OCI-LY3 (cell line): ENCODE measurements around the gene NR5A1.

Experiments
- H2AFZ ChIP-seq: fragments of 200-600, 300-600 bp; shearing (Covaris generic); 2 replicates; pipeline ENCODE4 v1.6.0; 2014; ENCODE audit warnings: antibody characterized with exemption, low read depth, low read length
- H3K27ac ChIP-seq: fragments of 200-600, 300-600 bp; sonication (generic); 2 replicates; pipeline ENCODE4 v1.5.1; 2014; ENCODE audit warnings: mild to moderate bottlenecking, low read length, moderate library complexity, mixed read lengths
- H3K27me3 ChIP-seq: fragments of 200-600, 300-600 bp; sonication (generic); 2 replicates; pipeline ENCODE4 v1.6.1; 2014; ENCODE audit warnings: low read depth, low read length, mixed read lengths
- H3K36me3 ChIP-seq: fragments of 200-600, 300-600 bp; sonication (generic); replicated peaks from 2 replicates; pipeline ENCODE3; 2014; ENCODE audit warnings: low read depth, low read length, mixed read lengths
- H3K4me1 ChIP-seq: fragments of 300-600, 200-600 bp; sonication (generic); 2 replicates; pipeline ENCODE4 v1.6.1; 2014; ENCODE audit warnings: low read length, mixed read lengths
- H3K4me2 ChIP-seq: fragments of 200-600, 300-600 bp; sonication (generic); 2 replicates; pipeline ENCODE4 v1.6.1; 2014; ENCODE audit warnings: low read length, mixed read lengths
- H3K4me3 ChIP-seq: fragments of 300-600, 200-600 bp; sonication (generic); 2 replicates; pipeline ENCODE4 v1.5.1; 2014; ENCODE audit warnings: antibody characterized with exemption, mild to moderate bottlenecking, low read length, moderate library complexity
- H3K79me2 ChIP-seq: fragments of 300-600, 200-600 bp; shearing (Covaris generic); 2 replicates; pipeline ENCODE4 v1.6.1; 2014; ENCODE audit warnings: mild to moderate bottlenecking, low read length, mixed read lengths
- H3K9ac ChIP-seq: fragments of 300-600, 200-600 bp; shearing (Covaris generic); 2 replicates; pipeline ENCODE4 v1.6.0; 2014; ENCODE audit warnings: mild to moderate bottlenecking, low read length, moderate library complexity
- H3K9me3 ChIP-seq: fragments of 200-600, 300-600 bp; shearing (Covaris generic); 2 replicates; pipeline ENCODE4 v1.6.1; 2014; ENCODE audit warnings: low read length, mixed read lengths; ENCODE audit not compliant: insufficient read depth
- H4K20me1 ChIP-seq: fragments of 200-600, 300-600 bp; sonication (generic); 2 replicates; pipeline ENCODE4 v1.6.1; 2016; ENCODE audit warnings: low read length, mixed read lengths; ENCODE audit not compliant: insufficient read depth
- CTCF ChIP-seq: fragments of 200-600, 300-600 bp; sonication (generic); IDR thresholded peaks from 2 replicates; pipeline ENCODE4 v1.5.1; 2014; ENCODE audit warnings: antibody characterized with exemption, low read length, low read depth
- EZH2phosphoT487 ChIP-seq: fragments of 200-600 bp; shearing (Covaris generic); IDR thresholded peaks from 2 replicates; pipeline ENCODE4 v1.6.1; 2018; ENCODE audit warnings: antibody characterized with exemption, mixed run types, low read depth

Gene NR5A1

DNA sequence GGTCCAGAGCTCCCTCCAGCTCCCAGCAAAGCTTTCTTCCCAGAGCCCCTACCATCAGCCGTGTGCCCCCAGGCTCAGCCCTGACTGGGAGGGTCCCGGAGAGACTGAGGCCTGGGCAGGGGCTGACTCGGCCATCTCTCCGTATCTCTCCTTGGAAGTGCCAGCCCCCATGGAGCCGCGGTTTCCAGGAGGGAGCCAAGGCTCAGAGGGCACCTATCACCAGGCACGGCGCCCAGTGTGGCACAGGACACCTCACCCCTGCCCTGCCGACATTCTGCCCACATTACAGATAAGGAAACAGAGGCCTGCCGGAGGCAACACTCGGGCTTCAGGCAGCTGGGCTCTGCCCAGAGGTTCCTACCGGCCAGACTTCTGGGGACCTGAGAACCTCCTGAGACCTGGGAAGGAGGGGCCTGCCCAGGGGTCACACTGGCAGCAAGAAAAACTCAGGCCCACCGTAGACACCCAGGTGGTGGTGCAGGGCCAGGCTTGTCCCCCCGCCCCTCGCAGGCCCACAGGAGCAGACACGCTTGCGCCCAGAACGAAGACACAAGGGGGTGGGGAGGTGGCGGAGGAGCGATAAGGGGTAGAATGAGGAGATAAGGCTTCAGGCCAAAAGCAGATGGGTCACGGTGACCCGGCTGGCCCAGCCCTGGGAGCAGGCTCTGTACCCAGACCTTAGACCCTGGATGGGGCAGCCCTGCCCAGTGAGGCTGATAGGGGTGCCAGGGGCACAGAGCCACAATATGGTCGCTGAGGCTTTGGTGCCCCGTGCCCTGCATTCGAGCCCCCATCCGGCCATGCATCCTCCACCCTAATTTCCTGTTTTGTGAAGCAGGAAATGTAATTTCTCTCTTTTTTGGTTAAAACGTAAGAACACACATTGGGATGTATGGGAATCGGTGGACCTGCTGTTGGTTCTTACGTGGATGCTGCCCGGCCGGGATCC, 11.8 kb downstream of the NR5A1 start:
- Histone ChIP-seq H3K4me2 (no peak overlapping the region), H3K27me3 (0 out of 2 replicates have a peak, but pooled peaks cover 3% of the 10 kb centered on the region), H4K20me1 (no peaks in the 10 kb centered on the region), H2AFZ (no peak overlapping the region), H3K4me1 (no peaks in the 10 kb centered on the region), H3K36me3 (no peaks in the 10 kb centered on the region), H3K9ac (no peak overlapping the region), H3K79me2 (no peaks in the 10 kb centered on the region), H3K4me3 (no peak overlapping the region), H3K27ac (no peak overlapping the region), H3K9me3 (no peaks in the 10 kb centered on the region)
- TF ChIP-seq EZH2phosphoT487 (no peak), CTCF (no peak)

GRCh38 chr9:124493794-124494479, 13.3 kb downstream of the NR5A1 start:
- Histone ChIP-seq H3K27me3 (peaks cover 3% of the 10 kb centered on the region; the same call in 1 of the 2 replicates), H3K4me1 (no peaks in the 10 kb centered on the region), H3K9ac (no peak overlapping the region), H3K79me2 (no peaks in the 10 kb centered on the region), H4K20me1 (no peaks in the 10 kb centered on the region), H3K27ac (no peak overlapping the region), H3K9me3 (no peaks in the 10 kb centered on the region), H2AFZ (no peak overlapping the region), H3K4me3 (no peak overlapping the region), H3K4me2 (no peak overlapping the region), H3K36me3 (no peaks in the 10 kb centered on the region)
- no peak for TF ChIP-seq EZH2phosphoT487
- no peak for TF ChIP-seq CTCF

DNA sequence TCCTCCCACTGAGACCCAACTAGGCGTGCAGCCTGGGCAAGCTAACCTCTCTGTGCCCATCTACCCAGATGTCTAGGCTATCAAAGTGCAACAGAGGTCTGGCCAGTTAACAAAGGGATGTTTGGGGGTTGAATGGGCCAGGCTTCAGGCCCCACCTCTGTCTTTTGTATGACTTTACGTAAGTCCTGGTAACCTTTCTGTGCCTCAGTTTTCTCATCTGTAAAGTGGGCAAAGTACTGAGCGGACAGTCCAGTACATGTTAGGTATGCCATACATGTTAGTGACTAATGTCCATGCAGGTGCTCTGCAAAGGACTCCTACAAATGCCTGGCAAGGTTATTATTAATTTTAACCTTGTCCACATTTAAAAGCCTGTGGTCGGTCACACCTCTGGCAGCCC, 14.0 kb downstream of the NR5A1 start:
- no peak overlapping the region for H3K4me2 ChIP-seq
- no peak overlapping the region for H3K4me3 ChIP-seq
- H3K79me2 ChIP-seq, result no peaks in the 10 kb centered on the region
- no peaks in the 10 kb centered on the region for H3K9me3 ChIP-seq
- peaks cover 3% of the 10 kb centered on the region; the same call in 1 of the 2 replicates for H3K27me3 ChIP-seq
- TF ChIP-seq EZH2phosphoT487, result no peak
- no peak for TF ChIP-seq CTCF
- no peak overlapping the region for H3K9ac ChIP-seq
- H3K4me1 ChIP-seq, result no peaks in the 10 kb centered on the region
- no peak overlapping the region for H3K27ac ChIP-seq
- no peak overlapping the region for H2AFZ ChIP-seq
- no peaks in the 10 kb centered on the region for H3K36me3 ChIP-seq
- H4K20me1 ChIP-seq, result no peaks in the 10 kb centered on the region

DNA sequence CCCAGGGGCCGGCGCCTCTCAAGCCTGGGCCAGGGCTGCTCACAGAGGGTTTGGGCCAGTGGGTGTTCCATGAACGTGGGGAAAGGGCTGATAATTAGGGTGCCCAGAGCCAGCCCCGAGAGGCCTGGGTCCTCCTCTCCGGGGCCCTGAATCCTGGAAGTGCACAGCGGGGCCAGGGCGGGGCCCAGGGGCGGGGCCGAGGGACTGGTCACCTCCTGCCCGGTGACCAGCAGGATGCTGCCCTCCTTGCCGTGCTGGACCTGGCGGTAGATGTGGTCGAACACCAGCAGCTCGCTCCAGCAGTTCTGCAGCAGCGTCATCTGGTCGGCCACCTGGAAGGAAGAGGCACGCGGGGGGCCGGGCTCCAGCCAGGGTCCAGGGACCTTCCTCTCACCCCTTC, 14.4 kb downstream of the NR5A1 start:
- Histone ChIP-seq H3K27me3 (peaks cover 3% of the 10 kb centered on the region; the same call in 1 of the 2 replicates), H4K20me1 (no peaks in the 10 kb centered on the region), H2AFZ (no peak overlapping the region), H3K79me2 (no peaks in the 10 kb centered on the region), H3K4me2 (no peak overlapping the region), H3K9me3 (no peaks in the 10 kb centered on the region), H3K4me1 (no peaks in the 10 kb centered on the region), H3K4me3 (no peak overlapping the region), H3K9ac (no peak overlapping the region), H3K36me3 (no peaks in the 10 kb centered on the region), H3K27ac (no peak overlapping the region)
- no peak for TF ChIP-seq CTCF
